WERI-Rb-1 (cell line): ENCODE data around the gene ZFHX3.

ENCODE experiments used
- DNase-seq: peaks from one replicate; pipeline ENCODE4 v3.0.0-alpha.2; 2020
- H3K27ac ChIP-seq: fragments of 250-450 bp; sonication (Bioruptor Pico); 2 replicates; pipeline ENCODE4 v1.5.1; 2020; ENCODE audit warnings: mild to moderate bottlenecking, moderate library complexity
- H3K27me3 ChIP-seq: fragments of 250-450 bp; sonication (Bioruptor Pico); 2 replicates; pipeline ENCODE4 v1.5.1; 2021; ENCODE audit warnings: mild to moderate bottlenecking, low read depth, moderate library complexity; ENCODE audit not compliant: insufficient read depth, severe bottlenecking
- H3K36me3 ChIP-seq: fragments of 250-450 bp; sonication (Bioruptor Pico); 2 replicates; pipeline ENCODE4 v1.5.1; 2020; ENCODE audit warnings: mild to moderate bottlenecking, moderate library complexity
- H3K4me3 ChIP-seq: 2 replicates; pipeline ENCODE4 v1.5.1; 2011; ENCODE audit warnings: low read depth, mild to moderate bottlenecking, control low read depth, low read length
- H3K9me3 ChIP-seq: fragments of 250-450 bp; sonication (Bioruptor Pico); 2 replicates; pipeline ENCODE4 v1.5.1; 2021; ENCODE audit warnings: mild to moderate bottlenecking, moderate library complexity; ENCODE audit not compliant: severe bottlenecking
- TF ChIP-seq, protein P1 (sequence below): IDR thresholded peaks from 2 replicates; pipeline ENCODE4 v1.5.1; 2011; ENCODE audit warnings: low read depth, mild to moderate bottlenecking, control low read depth, inconsistent platforms, low read length

The ZFHX3 gene

DNA sequence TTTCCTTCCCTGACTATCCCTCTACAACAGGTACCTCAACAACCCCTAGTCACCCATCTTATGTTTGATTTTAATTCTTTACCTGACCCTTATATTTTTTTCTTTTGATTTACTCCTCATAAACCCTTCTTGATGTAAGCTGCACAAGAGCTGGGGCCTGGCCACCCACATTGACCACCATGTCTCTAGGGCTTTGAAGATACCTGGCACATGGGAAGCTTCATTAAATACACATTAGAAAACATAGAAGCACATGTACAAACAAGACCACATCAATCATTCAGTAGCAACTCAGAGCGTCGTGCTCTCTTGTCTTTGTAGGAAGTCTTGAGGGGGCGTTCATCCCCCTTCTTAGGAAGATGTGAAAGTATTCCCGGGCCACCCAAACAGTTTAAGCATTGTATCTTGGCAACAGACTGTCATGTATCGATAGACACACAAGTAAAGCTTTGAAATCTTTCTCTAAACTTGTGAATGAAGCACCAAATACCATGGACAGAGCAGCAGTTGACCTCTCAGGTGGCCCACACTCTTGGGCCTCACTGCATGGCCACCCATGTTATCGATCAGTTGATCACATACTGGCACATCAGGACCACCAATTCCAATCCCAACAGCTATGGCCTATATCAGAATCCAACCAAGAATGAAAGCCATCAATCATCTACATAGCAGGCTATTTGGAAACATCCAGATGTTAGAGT, 183.6 kb downstream of the ZFHX3 start:
- TF ChIP-seq, protein P1, sequence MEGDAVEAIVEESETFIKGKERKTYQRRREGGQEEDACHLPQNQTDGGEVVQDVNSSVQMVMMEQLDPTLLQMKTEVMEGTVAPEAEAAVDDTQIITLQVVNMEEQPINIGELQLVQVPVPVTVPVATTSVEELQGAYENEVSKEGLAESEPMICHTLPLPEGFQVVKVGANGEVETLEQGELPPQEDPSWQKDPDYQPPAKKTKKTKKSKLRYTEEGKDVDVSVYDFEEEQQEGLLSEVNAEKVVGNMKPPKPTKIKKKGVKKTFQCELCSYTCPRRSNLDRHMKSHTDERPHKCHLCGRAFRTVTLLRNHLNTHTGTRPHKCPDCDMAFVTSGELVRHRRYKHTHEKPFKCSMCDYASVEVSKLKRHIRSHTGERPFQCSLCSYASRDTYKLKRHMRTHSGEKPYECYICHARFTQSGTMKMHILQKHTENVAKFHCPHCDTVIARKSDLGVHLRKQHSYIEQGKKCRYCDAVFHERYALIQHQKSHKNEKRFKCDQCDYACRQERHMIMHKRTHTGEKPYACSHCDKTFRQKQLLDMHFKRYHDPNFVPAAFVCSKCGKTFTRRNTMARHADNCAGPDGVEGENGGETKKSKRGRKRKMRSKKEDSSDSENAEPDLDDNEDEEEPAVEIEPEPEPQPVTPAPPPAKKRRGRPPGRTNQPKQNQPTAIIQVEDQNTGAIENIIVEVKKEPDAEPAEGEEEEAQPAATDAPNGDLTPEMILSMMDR: no peak
- Histone ChIP-seq H3K27me3 (no peaks in the 10 kb centered on the region), H3K27ac (no peak overlapping the region)

DNA sequence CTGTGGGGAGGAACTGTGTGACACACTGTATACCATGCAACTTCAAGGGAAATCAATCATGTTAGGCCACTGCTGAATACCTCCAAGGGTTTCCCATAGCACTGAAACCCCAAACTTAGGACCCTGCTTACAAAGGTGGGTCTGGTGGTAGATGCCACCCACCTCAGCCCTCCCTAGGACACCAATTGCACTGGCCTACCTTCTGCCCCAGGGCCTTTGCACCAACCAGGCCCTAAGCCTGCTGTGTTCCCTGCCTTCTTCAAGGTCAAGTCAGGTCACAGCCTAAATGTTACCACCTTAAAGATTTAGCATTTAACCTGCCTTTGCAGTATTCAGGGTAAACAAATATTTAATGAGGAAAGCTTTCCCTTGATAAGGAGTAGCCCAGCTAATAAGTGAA, 185.8 kb downstream of the ZFHX3 start:
- no peak for DNase-seq
- Histone ChIP-seq H3K27ac (no peak overlapping the region), H3K9me3 (no peaks in the 10 kb centered on the region), H3K27me3 (no peaks in the 10 kb centered on the region), H3K36me3 (peaks cover 4% of the 10 kb centered on the region), H3K4me3 (no peak overlapping the region)
- TF ChIP-seq, protein P1: no peak

More for the DNA sequence above, 183.6 kb downstream of the ZFHX3 start:
- Histone ChIP-seq H3K4me3 (no peak overlapping the region), H3K9me3 (no peaks in the 10 kb centered on the region), H3K36me3 (peaks cover 4% of the 10 kb centered on the region)
- no peak for DNase-seq

DNA sequence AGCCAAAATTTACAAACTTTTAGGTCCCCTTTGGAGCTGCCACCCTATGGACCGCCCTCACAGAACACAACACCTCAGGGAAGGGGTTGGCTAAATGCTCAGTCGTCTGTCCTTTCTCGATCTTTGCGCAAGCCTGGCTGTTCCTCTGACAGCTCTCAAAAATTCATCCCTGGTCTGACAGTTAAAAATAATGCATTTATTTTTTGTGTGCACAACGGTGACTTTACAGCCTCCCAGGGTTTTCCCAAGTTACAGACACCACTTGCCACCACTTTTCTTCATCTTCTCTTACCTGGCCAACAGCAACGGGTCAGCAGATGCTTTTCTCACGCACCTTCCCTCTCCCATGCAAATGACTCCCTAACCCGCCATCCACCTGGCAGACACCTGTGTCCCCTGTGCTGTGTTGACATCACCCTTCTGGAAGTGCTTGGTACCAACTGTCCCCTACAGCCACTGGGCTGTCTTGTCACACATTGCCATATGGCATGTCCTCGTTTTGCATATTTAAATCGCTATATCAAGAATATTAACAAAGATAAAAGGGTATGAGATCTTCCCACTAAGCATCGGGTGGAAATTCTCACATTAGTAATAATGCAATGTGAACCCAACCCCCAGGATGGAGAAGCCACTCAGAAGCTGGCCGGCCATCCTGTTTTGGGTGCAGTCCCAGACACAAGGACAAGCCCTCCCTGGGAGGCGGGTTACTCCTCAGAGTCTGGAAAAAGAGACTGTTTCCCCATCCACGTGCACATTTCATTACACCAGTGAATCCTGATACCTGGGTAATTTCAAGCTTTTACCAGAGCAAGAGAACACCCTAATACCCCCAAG, 187.0 kb downstream of the ZFHX3 start:
- H3K27ac ChIP-seq: no peak overlapping the region
- no peak for DNase-seq
- H3K27me3 ChIP-seq: no peaks in the 10 kb centered on the region
- H3K9me3 ChIP-seq: no peaks in the 10 kb centered on the region
- TF ChIP-seq, protein P1: no peak
- no peaks in the 10 kb centered on the region; the same call in none of the 2 replicates for H3K36me3 ChIP-seq
- no peak overlapping the region for H3K4me3 ChIP-seq

DNA sequence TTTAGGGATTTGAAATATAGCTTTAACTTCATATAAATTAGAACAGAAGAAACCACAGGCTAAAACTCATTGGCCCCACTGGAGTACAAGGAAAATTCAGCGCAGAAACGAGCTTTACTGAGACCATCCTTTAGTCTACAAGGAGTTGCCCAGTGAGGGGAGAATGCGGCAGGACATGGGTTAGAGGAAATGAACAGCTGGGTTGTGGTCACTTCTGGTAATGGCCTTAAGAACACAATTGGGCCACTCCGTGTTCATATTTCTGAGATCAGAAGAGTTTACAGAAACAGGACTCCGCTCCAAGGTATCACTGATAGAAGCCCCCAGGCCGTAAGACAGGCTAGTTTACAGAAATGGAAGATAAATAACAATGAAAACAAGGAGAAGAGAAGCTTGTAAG, 188.3 kb downstream of the ZFHX3 start:
- Histone ChIP-seq H3K27ac (no peak overlapping the region), H3K36me3 (no peaks in the 10 kb centered on the region; the same call in none of the 2 replicates), H3K9me3 (no peaks in the 10 kb centered on the region), H3K4me3 (no peak overlapping the region), H3K27me3 (no peaks in the 10 kb centered on the region)
- no peak for DNase-seq
- TF ChIP-seq, protein P1: no peak

DNA sequence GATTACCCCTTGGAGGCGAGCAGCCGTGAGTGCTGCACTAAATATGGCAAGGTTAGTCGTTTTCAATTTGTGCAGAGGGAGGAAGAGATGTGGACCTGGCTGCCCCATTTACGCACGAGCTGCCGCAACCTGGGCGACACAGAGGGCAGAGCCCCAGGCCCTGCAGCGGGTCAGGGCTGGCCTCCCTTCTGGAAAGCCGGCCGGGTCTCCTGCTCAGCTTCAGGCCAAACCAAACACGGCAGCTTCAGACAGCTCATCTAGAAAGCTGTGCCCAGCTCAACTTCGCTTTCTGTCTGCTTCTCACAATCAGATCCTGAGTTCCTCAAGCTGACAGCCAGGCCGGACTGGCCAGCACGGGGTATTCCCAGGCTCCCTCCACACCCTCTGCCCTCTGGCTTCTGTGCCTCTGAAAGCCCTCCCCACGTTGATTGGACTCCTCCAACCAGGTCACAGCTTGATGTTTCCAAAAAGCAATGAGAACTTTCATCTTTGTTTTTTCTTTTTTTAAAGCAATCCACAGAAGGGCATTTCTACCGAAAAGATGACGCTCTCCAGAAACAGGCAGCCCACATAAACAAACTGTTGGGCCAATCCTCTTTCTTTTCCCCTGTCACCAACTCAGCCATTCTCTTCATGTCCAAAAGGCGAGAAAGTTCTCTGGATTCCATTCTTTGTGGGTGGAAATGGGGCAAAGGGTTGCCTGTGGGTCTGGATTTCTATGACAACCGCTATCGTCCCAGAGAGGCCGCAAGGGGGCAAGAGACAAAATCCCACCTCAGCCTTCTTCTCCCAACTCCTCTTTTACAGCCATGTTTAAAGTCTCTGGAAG, 189.0 kb downstream of the ZFHX3 start:
- H3K4me3 ChIP-seq: no peak overlapping the region
- DNase-seq: no peak
- TF ChIP-seq, protein P1: no peak

More for the DNA sequence above, 189.0 kb downstream of the ZFHX3 start:
- H3K27me3 ChIP-seq: no peaks in the 10 kb centered on the region
- H3K9me3 ChIP-seq: no peaks in the 10 kb centered on the region
- H3K36me3 ChIP-seq: no peaks in the 10 kb centered on the region; the same call in none of the 2 replicates
- no peak overlapping the region for H3K27ac ChIP-seq
